ENCODE measurements around the gene HOXA7. TPM values are rescaled to one million over a fixed set of nuclear protein-coding genes. Genes with fewer than 3 reads are reported as not detected.
A peak's percentile ranks its signal among the peaks of the same experiment; 100 is the strongest.

The HOXA7 gene
- total RNA-seq, 1 experiment from 2014 or later = not detected

DNA sequence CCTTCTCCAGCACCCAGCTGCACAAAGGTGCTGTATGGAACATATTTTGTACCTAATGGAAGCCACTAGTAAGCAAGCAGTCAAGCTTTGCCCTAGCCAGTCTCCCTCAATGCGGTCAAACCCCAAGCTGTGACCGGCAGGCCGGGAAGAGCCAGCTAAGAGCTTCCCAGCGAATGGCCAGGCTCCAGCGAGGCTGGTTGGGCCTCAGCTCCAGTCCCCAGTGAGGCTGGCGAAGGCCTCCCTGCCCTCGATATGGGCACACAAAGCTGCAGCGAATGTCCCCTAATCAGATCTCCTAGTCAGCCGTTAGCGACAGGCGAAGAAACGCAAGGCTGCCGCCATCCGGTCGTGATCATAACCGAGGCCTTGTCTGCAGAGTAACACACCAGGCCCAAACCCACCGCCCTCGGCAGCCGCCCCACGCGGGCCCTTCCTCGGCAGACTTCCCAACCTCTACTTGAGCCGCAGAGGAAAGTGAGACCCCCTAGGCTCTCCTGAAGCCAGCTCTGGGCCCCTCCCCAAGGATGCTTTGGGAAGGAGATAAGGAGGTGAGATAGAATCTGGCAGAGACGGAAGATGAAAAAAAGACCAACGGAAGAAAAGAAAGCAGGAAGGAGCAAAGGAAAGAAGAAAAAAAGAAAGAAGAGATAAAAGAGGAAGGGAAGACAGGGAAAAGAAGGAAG lies 11.9 kb upstream of the HOXA7 start:
- ChIA-PET CTCF (interaction anchor here (0.5 to 0.7 kb wide), 2 partner anchors 59 to 449 kb away, joined by 4 to 9 read pairs; no protein-coding TSS in a partner anchor), POLR2A (ENCODE audit: unreplicated experiment) (interaction anchor here (0.5 kb wide), 3 partner anchors 813 to 1581 kb away, joined by 3 to 6 read pairs (median 3); no protein-coding TSS in a partner anchor)
- Histone ChIP-seq H3K9me2 (ENCODE audit: insufficient read depth) (no peaks in the 10 kb centered on the region), H2AFZ (no peak overlapping the region; the same call in 1 of the 2 replicates), H3K79me2 (ENCODE audit: low read depth) (no peaks in the 10 kb centered on the region), H3K4me2 (peak overlapping the region; percentile 100), H3K27ac (no peak overlapping the region), H3K4me3 (peak overlapping the region; percentile 94; the same call in 1 of the 2 replicates), H3K9me3 (ENCODE audit: insufficient read depth, low read depth) (no peaks in the 10 kb centered on the region), H3F3A (ENCODE audit: insufficient read depth, low read depth) (peaks cover 21% of the 10 kb centered on the region), H3K27me3 (ENCODE audit: insufficient read depth, low read depth) (no peaks in the 10 kb centered on the region), H3K36me3 (ENCODE audit: low read depth) (no peaks in the 10 kb centered on the region), H4K20me1 (ENCODE audit: insufficient read depth) (no peaks in the 10 kb centered on the region), H3K4me1 (replicated peaks; ENCODE audit: insufficient read depth) (peaks cover 20% of the 10 kb centered on the region)
- TF ChIP-seq EZH2 (IDR thresholded peaks at IDR 0.05; ENCODE audit: low read depth) = no peak
- TF ChIP-seq, protein P1, sequence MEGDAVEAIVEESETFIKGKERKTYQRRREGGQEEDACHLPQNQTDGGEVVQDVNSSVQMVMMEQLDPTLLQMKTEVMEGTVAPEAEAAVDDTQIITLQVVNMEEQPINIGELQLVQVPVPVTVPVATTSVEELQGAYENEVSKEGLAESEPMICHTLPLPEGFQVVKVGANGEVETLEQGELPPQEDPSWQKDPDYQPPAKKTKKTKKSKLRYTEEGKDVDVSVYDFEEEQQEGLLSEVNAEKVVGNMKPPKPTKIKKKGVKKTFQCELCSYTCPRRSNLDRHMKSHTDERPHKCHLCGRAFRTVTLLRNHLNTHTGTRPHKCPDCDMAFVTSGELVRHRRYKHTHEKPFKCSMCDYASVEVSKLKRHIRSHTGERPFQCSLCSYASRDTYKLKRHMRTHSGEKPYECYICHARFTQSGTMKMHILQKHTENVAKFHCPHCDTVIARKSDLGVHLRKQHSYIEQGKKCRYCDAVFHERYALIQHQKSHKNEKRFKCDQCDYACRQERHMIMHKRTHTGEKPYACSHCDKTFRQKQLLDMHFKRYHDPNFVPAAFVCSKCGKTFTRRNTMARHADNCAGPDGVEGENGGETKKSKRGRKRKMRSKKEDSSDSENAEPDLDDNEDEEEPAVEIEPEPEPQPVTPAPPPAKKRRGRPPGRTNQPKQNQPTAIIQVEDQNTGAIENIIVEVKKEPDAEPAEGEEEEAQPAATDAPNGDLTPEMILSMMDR (conservative IDR thresholded peaks at IDR 0.05) = no peak
- no TSS peak for BruUV-seq (replicated peaks)
- intact Hi-C loops (cut with micrococcal nuclease; ENCODE audit: unreplicated experiment) = loop anchor here (10.0 kb wide), 1 partner anchor 926 kb away; no protein-coding TSS in a partner anchor
- DNase-seq = no peak

GRCh38 chr7:27167916-27168264 lies 11.4 kb upstream of the HOXA7 start:
- peaks cover 20% of the 10 kb centered on the region for H3K4me1 ChIP-seq (replicated peaks; ENCODE audit: insufficient read depth)

DNA sequence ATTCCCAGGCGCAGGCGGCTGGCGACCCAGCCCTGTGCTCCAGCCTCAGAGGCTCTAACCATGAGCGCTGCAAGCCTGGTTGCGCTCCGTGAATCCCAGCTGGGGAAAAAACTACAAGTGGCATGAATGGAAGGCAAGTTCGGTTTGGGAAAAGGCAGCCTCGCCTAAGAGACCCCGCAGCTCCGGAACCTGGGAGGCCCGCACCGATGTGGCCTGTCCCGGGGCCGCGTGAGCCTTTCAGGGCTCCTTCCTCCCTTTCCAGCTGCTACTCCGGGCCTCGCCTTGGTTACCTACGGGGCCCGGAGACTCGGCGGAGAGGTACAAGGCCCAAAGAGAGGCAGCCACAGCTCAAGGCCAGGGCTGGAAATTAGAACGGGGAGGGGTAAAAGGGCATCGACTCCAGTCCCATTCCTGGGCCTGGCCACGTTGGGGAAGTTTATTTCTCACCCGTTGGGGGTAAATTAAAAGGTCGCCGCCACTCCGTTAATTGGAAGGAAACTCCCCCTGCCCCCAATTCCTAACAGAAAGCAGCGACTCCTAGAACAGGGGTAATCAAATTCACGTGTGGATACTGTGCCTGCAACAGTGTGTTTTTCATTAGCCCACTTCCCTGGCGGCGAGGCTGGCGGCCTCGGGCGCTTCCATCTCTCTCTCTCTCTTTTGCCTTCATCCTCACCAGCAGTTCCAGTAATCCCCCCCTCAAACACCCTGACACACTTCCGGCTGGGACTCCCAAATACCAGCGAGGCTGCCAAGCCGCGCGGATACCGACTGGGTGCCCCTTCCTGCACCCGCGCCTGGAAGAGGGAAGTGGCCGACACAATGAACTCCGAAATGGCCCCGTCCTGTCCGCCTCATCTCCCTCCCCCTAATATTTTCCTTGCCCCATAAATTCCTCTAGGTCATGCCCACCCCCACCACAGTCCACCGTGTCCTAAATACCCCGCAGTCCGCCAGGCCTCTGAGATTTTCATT lies 10.3 kb upstream of the HOXA7 start:
- no peak overlapping the region for H2AFZ ChIP-seq
- CTCF ChIA-PET = interaction anchor here (0.6 kb wide), 1 partner anchor 344 kb away, joined by 3 read pairs; no protein-coding TSS in a partner anchor
- H3K9me3 ChIP-seq (ENCODE audit: insufficient read depth, low read depth) = no peaks in the 10 kb centered on the region
- no peaks in the 10 kb centered on the region for H3K27me3 ChIP-seq (ENCODE audit: insufficient read depth, low read depth)
- no peaks in the 10 kb centered on the region for H4K20me1 ChIP-seq (ENCODE audit: insufficient read depth)
- no peak overlapping the region for H3K27ac ChIP-seq
- peaks cover 34% of the 10 kb centered on the region for H3F3A ChIP-seq (ENCODE audit: insufficient read depth, low read depth)
- peaks cover 20% of the 10 kb centered on the region for H3K4me1 ChIP-seq (replicated peaks; ENCODE audit: insufficient read depth)
- no peak for DNase-seq
- H3K9me2 ChIP-seq (ENCODE audit: insufficient read depth) = no peaks in the 10 kb centered on the region
- BruUV-seq (replicated peaks) = no TSS peak
- POLR2A ChIA-PET (ENCODE audit: unreplicated experiment) = no interaction called here
- no peaks in the 10 kb centered on the region for H3K36me3 ChIP-seq (ENCODE audit: low read depth)
- no peak overlapping the region for H3K4me3 ChIP-seq
- TF ChIP-seq, protein P1 (conservative IDR thresholded peaks at IDR 0.05) = no peak
- no peak for TF ChIP-seq EZH2 (IDR thresholded peaks at IDR 0.05; ENCODE audit: low read depth)
- no peaks in the 10 kb centered on the region for H3K79me2 ChIP-seq (ENCODE audit: low read depth)
- intact Hi-C loops (cut with micrococcal nuclease; ENCODE audit: unreplicated experiment) = loop anchor here (10.0 kb wide), 1 partner anchor 928 kb away; no protein-coding TSS in a partner anchor
- no peak overlapping the region for H3K4me2 ChIP-seq

More at GRCh38 chr7:27167916-27168264, 11.4 kb upstream of the HOXA7 start:
- no peak overlapping the region for H3K27ac ChIP-seq
- H2AFZ ChIP-seq = no peak overlapping the region
- no peaks in the 10 kb centered on the region for H3K79me2 ChIP-seq (ENCODE audit: low read depth)
- H3K9me2 ChIP-seq (ENCODE audit: insufficient read depth) = no peaks in the 10 kb centered on the region
- DNase-seq = no peak
- intact Hi-C loops (cut with micrococcal nuclease; ENCODE audit: unreplicated experiment) = loop anchor here (10.0 kb wide), 1 partner anchor 927 kb away; no protein-coding TSS in a partner anchor
- POLR2A ChIA-PET (ENCODE audit: unreplicated experiment) = no interaction called here
- CTCF ChIA-PET = no interaction called here
- H4K20me1 ChIP-seq (ENCODE audit: insufficient read depth) = no peaks in the 10 kb centered on the region
- no peak for TF ChIP-seq EZH2 (IDR thresholded peaks at IDR 0.05; ENCODE audit: low read depth)
- H3F3A ChIP-seq (ENCODE audit: insufficient read depth, low read depth) = peaks cover 25% of the 10 kb centered on the region
- peak overlapping the region; percentile 100; the same call in 1 of the 2 replicates for H3K4me2 ChIP-seq
- H3K27me3 ChIP-seq (ENCODE audit: insufficient read depth, low read depth) = no peaks in the 10 kb centered on the region
- no peaks in the 10 kb centered on the region for H3K9me3 ChIP-seq (ENCODE audit: insufficient read depth, low read depth)
- no peaks in the 10 kb centered on the region for H3K36me3 ChIP-seq (ENCODE audit: low read depth)
- TSS peak; percentile 39 for BruUV-seq (replicated peaks)
- no peak overlapping the region for H3K4me3 ChIP-seq
